ENCODE results near the gene GMDS.

The GMDS gene

DNA sequence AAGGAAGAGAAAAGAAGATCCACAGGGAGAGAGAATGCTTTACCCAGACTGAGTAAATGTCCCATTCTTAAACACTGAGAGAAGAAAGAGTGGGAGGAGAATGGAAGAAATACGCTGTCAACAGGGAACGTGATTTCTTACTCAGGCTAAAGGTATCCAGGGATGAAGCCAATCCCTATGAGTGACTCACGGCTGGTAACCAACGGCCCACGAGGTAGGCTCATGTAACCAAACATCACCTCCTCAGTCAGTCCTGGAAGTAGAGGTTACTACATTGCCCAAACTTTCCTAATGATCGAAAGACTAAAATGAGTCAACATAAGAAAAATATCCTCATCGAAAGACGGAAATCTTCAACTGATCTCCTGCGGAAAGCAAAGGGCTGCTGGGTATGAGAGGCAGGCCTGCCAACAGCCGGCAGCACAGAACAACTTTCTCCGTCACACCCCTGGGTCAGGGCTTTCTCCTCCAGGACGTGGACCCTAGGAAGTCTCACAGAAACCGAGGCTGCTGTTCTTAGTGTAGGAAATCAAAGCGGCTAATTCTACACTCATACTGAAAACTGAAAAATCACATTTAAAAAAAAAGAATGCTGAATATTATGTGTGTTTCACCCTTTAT, 292.6 kb downstream of the GMDS start:
- in situ Hi-C loops (cut with MboI; ENCODE audit: low sequenced_read_pairs) = no loop called here

DNA sequence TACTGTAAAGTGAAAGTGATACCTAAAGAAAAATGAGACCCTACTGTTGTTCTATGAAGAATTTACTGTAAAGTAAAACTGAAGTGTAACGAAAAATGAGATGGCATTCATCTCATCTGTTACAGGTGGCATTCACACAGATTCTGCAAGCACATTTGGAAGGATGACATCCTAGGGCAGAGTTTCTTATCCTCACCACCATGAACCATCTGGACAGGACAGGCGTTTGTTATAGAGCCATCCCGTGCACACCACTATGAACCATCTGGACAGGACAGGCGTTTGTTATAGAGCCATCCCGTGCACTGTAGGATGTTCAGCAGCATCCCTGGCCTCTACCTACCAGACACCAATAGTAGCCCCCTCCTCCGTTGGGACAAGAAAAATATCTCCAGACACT, 294.8 kb downstream of the GMDS start:
- in situ Hi-C loops (cut with MboI; ENCODE audit: low sequenced_read_pairs) = no loop called here

DNA sequence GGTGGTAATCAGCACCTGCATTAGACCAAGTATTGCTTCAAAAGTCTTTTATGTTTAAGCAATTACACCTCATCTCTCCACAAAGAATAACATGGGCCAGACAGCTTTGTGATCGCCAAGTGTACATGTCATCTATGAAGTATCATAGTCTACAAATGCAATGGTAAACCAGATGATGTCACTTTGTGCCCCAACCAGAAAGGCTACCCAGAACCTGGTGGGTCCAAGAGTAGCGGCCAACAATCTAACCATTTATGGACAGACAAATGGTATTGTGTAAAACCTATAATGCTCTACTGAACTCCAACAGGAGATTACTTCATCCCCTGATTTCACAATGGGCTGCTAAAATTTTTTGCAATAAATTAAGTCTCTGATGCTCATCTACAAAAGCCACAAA, 295.9 kb downstream of the GMDS start:
- in situ Hi-C loops (cut with MboI; ENCODE audit: low sequenced_read_pairs) = no loop called here

DNA sequence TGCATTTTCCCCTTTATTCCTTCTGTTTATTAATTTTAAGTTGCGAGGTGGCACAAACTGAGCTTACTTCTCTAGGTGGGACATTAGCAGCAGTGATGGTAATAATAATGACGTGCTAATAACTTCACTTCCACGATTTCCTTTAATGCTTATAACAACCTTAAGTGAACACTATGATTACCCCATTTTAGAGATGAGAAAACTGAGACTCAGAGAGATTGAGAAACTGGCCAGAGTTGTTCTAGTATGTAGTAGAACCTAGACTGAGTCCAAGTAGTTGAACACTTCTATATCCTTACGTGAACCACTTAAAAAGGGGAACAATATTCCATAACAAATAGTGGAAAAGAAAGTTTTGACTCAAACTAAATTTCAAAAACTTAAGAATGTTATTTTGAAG, 297.5 kb downstream of the GMDS start:
- in situ Hi-C loops (cut with MboI; ENCODE audit: low sequenced_read_pairs) = no loop called here

DNA sequence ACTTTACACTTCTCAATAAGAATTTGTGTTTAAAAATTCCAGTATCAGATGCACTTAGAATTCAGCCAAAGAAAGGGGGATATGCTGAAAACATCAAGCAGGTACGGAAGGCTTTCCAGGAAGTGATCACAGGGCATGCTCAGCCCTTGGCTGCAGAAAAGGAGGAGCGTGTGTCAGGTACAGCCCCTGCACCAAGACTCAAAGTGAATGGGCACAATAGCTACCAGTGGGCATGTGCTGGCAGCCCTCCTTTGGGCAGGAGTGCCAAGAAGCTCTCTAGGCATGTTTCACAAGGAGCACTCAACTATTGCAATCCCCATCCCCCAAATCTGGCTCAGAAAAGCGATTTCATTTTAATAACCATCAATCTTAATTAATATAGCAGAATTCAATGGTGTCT, 298.8 kb downstream of the GMDS start:
- in situ Hi-C loops (cut with MboI; ENCODE audit: low sequenced_read_pairs) = no loop called here

DNA sequence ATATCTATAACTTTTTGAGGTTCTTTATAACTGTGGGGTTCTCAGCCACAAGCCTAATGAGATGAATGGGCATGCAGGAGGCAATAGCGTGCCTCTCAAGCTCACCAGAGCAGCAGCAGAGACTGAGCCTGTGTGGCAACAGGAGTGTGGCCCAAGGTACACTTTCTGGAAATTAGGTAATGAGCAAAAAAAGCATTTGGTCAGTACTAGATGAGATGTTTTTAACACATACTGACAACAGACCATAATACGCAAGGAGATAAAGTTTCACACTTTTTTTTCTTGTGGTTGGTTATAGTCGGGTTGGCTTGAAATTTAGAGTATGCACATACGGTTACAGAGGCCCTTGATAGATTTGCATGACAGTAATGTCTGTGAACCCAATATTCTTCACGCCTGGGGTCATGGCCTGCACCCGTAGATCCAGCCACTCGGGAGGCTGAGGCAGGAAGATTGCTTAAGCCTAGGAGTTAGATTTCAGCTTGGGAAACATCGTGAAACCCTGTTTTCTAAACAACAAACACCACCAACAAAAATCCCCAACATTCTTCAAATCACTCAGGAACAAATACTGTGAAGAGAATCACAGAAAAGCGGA, 300.1 kb downstream of the GMDS start:
- in situ Hi-C loops (cut with MboI; ENCODE audit: low sequenced_read_pairs) = no loop called here

DNA sequence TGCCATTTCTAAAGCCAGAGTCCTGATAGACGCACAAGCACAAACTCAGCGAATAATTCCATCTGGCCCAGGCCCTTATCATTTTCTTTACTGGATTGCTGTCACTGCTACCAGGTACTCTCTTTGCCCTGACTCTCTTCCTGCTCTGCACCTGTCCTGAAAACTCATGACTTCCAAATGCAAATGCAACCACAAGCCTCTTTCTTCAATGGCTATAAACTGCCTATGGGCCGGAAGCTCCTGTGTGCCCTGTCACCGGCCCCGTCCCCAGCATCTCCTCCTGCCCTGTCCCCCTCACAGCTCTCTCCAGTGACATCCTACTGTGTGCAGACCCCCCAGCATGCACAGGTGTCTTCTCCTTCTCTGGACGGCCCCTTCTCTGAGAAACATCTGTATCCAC, 302.6 kb downstream of the GMDS start:
- in situ Hi-C loops (cut with MboI; ENCODE audit: low sequenced_read_pairs) = no loop called here

DNA sequence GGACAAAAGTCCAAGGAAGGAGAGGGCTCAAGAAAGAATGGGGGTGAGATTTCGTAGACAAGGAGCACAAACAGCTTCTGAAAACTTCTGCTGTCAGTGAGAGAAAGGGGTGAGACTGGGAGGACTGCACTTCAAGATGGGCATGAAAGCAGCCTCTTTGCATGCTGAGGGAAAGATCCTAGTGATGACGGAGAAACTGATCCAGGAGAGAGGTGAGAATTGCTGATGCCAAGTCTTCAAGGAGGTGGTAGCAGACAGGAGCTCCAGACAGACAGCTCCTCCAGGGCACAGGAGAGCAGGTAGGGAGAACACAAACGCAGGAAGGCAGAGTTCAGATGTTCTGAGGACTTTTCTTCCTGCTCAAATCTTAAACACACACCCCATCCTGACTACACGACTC, 303.9 kb downstream of the GMDS start:
- in situ Hi-C loops (cut with MboI; ENCODE audit: low sequenced_read_pairs) = no loop called here

DNA sequence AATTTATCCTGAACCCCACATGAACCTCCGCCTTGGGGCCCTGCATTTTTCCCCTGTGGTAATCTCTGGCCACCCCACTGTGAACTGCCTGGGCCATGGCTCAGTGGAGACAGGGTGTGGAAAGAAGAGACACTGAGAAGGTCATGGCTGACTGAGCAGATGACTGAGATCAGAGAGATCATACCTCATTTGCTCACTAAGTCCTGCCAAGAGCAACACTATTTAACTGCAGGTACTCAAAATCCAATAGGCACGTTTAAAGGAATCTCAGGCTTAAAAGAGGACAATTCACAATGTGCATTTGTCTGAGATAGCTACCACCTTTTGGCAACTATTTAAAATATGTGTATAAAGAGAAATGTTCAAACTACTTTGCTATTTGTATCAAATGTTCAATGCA, 305.0 kb downstream of the GMDS start:
- in situ Hi-C loops (cut with MboI; ENCODE audit: low sequenced_read_pairs) = no loop called here

DNA sequence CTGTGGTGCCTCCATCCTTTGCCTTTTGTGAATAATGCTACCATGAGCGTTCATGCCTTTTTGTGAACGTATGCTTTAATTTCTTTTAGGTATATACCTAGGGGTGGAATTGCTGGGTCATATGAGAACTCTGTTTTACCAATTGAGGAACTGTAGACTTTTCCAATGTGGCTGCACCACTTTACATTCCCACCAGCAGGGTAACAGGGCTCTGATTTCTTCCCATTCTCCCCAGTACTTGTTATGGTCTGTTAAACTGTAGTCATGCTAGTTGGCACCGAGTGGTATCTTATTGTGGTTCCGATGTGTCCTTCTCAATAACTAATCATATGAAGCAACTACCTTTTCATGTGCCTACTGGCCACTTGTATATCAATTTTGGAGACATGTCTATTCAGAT, 312.1 kb downstream of the GMDS start:
- in situ Hi-C loops (cut with MboI; ENCODE audit: low sequenced_read_pairs) = no loop called here

DNA sequence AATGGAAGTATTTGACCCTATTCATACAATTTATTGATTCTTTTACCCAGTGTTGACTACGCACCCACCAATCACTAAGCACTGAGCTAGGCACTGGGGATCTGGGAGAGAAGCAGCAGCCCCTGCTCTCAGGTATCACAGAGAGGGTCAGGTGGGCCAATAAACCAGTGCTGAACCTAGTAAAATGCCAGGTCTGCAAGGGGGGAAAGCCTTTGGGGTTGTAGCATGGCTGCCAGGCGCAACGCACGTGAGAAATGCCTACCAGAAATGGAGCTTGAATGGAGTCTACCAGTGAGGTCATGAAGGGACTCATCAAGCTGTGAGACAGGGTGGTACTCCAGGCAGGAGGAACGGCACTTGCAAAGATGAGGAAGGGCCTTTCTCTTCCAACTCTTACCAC, 313.6 kb downstream of the GMDS start:
- in situ Hi-C loops (cut with MboI; ENCODE audit: low sequenced_read_pairs) = no loop called here

DNA sequence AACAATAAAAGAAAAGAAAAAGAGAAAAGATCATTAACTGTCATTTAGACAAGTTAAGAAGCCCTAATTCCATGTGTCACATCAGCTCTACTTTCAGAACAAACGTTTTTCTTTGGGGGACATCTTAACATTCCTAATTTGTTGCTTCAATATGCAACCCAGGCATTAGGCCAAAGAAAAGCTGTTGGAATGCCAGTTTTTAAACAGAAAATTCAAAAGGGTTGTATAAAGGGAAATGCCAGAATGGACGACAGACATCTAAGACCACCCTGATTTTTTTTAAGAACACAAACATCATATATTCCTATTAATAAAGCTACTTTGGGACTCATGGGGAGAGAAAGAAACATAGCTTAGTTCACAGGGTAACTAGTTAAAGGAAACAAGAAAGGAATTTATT, 315.0 kb downstream of the GMDS start:
- in situ Hi-C loops (cut with MboI; ENCODE audit: low sequenced_read_pairs) = no loop called here

DNA sequence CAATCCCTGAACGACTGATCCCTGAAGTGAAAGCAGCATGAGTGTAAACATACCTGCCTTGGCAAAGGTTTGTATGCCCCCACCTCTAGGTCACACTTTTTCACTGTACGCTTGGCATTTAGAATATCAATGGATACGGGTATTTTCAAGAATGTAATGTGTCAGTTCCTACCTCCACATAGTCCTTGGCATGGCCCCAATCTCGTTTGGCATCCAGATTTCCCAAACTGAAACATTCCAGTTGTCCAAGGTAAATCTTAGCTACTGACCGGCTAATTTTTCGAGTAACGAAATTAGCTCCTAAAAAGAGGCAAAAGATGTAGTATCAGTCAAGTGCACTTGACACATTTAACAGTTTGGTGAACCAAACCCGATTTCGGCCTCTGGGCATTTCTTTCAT, 315.5 kb downstream of the GMDS start:
- in situ Hi-C loops (cut with MboI; ENCODE audit: low sequenced_read_pairs) = no loop called here

DNA sequence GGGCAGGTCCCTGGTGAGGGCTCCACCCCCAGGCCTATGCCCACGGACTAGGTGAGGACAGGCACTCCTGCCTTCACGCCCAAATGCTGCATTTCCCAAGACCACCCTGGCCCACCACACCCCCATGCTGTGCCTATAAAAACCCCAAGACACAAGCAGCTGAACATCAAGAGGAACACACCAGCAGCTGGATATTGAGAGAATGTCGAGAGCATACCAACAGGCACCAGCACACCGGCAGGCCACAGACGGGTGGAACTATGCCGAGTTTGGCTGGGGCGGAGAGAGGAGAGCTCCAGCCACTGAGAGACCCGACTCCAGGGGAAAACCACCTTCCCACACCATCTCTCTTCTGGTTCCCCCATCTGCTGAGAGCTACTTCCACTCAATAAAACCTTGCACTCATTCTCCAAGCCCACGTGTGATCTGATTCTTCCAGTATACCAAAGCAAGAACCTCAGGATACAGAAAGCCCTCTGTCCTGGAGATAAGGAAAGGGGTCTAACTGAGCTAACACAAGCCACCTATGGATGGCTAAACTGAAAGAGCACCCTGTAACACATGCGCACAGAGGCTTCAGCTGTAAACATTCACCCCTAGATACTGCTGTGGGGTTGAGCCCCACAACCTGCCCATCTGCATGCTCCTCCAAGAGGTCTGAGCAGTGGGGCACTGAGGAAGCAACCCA, 319.5 kb downstream of the GMDS start:
- in situ Hi-C loops (cut with MboI; ENCODE audit: low sequenced_read_pairs) = no loop called here

DNA sequence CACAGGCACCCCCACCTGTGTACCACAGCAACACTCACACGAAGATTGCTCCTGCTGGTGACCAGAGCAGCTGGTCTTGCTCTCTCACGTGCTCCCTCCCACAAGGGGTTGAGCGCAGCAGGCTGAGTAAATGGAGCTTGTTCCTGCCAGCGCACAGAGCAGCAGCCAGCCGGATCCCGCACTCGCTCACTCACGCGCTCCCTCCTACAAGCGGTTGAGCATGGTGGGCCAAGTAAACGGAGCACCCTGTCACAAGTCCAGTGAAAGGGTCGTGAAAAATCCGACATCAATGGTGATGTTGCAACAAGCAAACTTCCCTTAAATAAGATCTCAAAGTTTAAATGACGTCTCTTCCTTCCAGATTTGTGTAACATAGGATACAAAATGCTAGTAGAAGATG, 322.0 kb downstream of the GMDS start:
- in situ Hi-C loops (cut with MboI; ENCODE audit: low sequenced_read_pairs) = no loop called here

DNA sequence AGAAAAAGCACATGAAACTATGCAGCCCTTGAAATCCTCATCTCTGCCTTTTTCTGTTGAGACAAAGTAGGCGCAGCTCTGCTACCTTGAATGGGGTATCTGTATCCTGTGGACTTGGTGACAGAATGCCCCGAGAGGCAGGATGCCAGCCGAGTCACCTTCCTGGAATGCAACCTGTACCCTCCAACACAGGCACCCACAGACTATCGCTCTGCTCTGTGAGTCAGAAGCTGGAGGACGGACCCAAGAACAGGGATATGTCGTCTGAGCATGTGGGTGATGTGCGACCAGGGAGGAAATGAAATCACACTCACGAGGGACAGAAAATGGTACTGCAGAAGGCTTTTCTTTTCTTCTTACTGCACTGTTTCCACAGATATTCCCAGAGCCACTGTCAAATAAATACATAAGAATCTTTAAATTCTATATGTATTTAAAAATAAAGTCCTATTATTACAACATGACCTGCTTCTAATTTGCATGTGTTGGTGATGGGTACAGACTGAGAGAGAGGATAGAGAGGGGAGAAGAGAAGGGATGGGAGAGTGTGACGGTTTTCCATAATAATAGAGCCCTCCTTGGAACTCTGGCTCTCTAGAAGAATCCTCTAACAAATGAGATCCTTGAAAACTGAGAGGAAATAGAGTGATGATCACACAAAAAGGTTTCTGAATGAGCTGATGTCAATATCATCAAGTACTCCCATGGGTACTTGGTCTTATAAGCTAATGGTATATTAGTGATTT, 327.6 kb downstream of the GMDS start:
- in situ Hi-C loops (cut with MboI; ENCODE audit: low sequenced_read_pairs) = no loop called here

DNA sequence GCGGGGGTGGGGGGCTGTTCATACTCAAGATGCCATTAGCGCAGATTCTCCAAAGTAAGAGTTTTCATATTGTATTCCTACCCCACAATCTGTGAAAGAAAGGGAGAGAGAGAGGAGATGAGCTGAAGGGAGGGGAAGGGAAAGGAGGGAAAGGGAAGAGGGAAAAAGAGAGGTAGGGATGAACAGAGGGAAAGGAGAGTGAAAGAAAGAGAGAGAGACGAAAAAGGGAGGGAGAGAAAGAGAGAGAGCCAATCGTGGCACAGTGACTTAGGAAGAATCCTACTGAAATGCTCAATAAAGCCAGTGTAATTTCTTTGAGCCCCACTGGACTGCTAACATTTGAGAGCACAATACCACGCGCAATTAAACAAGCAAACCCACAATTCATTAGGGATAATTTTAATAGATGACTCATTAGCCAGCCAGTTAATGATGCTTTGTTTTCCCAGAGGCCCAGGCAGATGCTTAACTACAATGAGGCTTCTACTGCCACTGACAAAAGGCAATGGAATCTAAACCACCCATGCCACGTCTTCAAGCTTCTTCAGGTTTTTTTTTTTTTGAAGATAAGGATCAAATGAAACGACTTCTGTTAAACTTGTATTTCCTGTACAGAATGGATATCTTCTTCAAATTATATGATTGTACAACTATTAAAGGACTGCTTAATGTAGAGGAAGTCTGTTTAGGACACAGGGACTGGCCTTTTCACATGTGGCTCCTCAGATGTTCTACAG, 328.9 kb downstream of the GMDS start:
- in situ Hi-C loops (cut with MboI; ENCODE audit: low sequenced_read_pairs) = no loop called here

DNA sequence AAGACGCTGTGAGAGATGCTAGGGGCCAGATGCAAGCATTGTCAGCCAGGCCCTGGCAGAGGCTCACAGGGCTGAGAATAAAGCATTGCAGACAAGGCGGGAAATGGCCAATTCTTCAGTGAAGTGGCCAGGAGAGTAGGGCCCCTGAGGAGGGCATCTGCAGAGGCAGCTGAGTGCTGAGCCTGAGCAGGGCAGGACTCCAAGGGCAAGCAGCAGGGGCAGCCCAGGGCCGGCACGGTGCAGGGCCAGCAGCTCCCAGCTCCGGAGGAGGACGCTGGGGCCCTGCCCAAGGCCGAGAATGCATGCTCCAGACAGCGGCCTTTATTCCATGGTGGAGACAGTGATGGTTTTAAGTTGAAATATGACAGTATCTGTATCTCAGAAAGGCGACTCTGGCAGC, 330.2 kb downstream of the GMDS start:
- in situ Hi-C loops (cut with MboI; ENCODE audit: low sequenced_read_pairs) = no loop called here

DNA sequence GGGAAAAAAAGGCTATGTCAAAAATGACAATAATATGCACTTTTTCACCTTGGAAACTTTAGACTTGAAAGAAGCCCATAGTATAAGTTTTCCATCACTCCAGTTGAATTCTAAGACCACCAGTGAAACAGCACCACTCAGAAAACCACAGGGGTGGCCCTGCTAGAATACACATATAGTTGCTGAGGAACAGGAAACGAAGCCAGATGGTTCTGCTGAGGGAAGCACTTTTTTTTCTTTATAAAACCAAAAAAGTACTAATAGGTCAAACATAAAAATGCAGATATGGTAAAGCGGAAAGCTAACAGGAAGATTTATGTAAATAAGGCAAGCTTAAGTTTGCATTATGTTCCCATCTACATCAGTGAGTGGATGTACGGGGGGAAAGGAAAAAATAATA, 331.8 kb downstream of the GMDS start:
- in situ Hi-C loops (cut with MboI; ENCODE audit: low sequenced_read_pairs) = no loop called here

DNA sequence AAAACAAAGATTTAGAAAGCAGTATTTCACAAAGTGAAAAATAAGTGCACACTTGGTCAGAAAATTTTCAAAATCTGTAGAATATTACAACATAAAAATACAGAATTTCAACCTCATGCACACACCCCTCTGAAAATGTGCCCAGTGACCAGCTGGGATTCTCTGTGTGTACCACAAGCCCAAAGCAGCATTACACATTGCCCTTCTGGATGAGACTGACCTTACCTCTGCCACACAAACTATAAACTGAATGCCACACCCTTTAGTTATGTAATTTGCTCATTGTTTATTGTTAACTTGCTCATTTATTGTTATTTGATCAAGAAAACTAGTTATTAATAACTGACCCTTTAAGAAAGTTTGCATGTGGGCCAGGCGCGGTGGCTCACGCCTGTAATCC, 332.7 kb downstream of the GMDS start:
- in situ Hi-C loops (cut with MboI; ENCODE audit: low sequenced_read_pairs) = no loop called here

DNA sequence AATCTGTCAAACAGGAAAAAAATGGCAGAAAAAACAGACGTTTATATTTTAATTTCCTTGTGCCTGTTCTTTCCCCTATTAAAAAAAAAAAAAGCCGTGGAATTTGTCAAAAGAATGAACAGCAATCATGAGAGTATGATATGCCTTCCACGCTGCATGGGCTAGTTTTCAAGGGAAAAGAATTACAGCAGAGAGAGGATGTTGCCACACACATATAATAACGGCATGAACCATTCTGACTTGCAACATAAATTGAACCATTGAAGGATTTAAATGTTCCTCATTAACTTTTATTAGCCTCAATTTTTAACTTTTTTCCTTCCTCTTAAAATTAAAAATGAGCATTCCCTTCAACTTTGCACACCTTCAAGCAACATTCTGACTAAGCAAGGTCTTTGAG, 333.9 kb downstream of the GMDS start:
- in situ Hi-C loops (cut with MboI; ENCODE audit: low sequenced_read_pairs) = no loop called here
